Hypothalamus (tissue), 51 donors: ENCODE results near the gene FRMD4A.
"Not testable (repeated sequence)": the region's sequence is repeated elsewhere in the genome, so short reads cannot be mapped to it uniquely, and the experiment has no call there.

ENCODE experiments used
- DNase-seq, 51 donors: peaks; one replicate each; lab custom pipeline; 2025; lab: John Stamatoyannopoulos, UW

The FRMD4A gene

DNA sequence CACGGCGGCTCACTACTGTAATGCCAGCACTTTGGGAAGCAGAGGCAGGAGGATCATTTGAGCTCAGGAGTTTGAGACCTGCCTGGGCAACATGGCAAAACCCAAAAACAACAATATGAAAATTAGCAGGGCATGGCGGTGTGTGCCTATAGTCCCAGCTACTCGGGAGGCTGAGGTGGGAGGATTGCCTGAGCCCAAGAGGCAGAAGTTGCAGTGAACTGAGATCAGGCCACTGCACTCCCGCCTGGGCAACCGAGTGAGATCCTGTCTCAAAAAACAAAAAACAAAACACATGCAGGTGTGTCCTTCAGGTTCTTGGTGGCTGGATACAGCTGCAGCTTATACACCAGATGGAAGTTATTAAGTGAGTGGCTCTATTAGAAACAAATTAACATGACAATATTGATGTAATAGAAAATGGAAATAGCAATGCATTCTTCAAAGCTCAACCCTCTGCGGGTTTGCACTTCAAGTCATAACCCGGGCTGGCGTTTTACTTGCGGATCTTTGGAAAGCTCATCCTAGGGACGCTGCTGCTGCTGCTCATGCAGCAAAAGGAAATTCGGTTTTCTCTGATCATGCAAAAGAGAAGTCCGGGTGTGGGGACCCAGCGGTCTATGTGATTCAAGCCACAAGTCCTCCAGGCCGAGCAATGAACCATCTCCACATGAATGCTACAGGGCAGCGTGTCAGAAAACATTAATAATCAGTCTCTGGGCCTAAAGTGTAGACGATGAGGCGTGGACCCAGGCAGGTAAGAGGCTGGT is 462.0 kb downstream of the FRMD4A start:
- DNase-seq = no peak

DNA sequence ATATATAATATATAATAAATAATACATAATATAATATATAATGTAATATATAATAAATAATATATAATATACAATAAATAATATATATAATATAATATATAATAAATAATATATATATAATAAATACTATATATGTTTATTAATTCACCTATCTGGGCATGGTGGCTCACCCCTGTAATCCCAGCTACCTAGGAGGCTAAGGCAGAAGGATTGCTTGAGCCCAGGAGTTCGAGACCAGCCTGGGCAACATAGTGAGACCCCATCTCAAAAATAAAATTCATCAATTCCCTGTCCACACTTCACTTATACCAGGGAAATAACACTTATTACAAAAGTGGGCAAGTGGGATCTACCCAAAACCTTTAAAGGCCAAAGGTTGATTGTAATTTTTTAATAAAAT is 462.9 kb downstream of the FRMD4A start:
- DNase-seq = no peak

DNA sequence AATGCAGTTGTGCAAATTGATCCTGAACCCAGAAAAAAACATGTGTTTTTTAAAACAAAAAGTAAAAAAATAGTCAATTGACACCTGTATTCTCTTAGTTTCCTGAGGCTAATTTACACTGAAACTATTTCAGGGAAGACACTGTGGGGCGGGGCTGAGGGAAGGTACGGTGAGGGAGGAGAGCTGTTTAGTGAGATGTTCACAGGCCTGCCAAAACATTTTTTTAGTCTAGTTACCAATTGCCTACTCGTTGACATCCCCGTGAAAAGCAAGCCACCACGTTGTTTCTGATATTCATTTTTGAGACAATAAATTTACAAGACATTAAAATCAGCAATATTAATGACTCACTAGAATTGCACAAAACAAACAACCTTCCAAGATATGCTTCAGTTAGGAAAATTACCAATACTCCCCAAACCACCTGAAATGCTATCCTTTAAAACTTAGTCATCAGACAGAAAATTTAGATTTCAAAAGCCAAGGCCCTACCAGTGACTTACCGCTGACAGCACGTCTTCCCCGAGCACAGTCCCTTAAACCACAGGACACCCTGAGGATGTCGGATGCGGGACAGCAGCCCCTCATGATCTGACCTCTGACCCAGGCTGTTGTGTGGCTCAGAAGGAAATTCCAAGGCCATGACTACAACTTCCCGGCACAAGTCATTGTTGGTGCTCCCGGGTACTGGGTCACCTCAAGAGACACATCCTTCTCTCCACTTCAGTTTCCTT is 464.8 kb downstream of the FRMD4A start:
- no peak for DNase-seq

DNA sequence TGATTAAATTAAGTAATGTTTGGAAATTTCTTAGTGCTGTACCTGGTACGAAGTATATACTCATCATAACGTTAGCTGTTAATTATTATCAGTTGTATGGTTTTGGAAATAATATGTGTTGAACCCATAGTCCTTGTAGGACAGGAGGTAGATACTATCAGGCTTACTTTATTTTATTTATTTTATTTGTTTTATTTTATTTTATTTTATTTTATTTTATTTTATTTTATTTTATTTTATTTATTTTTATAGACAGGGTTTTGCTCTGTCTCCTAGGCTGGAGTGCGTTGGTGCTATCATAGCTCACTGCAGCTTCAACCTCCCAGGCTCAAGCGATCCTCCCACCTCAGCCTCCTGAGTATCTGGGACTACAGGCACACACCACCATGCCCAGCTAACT is 465.5 kb downstream of the FRMD4A start:
- not testable (repeated sequence) for DNase-seq

DNA sequence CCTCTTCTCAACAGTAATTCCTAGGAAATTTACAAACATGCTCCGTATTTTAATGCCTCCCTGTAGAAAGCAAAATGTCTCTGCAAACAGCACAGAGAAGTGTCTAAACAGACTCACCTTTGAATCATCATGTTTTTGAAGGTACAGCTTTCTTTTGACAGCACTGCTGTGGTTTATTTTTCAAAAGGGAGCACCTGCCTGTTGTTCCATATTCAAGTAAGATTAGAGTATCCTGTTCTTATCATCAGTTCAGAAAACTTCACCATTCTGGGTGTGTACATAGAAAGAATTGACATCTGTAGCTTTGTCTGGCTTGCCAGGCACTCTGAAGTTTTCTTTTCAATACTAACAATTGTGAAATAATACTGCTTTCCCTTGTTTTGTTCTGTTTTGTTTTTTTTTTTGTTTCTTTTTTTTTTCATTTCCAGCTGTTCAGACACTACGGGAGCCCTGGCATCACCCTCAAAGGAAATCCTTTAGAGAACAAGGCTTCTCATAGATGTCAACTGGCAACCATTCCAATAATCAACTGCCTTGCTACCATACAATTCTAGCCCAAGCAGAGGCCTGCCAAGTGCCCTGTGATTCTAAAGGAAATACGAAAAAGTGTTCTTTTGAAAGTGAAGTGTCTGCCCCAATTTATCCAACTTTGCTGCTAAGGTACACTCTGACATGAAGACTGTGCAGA is 468.0 kb downstream of the FRMD4A start:
- DNase-seq = peak in 2 of 51 donors; percentile 12 to 20

DNA sequence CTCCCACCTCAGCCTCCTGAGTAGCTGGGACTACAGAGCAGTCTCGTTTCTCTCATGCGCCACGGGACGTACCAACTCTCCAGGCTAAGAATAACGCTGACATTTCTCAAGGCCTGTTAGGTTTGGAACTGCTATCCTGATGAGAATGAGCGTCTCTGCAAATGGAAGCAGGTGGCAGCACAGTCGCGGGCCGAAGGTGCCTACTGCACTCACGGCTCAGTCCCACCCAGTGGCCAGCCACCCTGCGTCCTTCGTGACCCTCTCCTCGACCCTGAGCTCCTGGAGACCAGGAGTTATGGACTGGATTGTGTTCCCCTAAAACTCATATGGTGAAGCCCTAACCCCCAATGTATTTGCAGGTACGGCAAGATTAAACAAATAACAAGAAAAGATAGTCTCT is 469.8 kb downstream of the FRMD4A start:
- DNase-seq = no peak

DNA sequence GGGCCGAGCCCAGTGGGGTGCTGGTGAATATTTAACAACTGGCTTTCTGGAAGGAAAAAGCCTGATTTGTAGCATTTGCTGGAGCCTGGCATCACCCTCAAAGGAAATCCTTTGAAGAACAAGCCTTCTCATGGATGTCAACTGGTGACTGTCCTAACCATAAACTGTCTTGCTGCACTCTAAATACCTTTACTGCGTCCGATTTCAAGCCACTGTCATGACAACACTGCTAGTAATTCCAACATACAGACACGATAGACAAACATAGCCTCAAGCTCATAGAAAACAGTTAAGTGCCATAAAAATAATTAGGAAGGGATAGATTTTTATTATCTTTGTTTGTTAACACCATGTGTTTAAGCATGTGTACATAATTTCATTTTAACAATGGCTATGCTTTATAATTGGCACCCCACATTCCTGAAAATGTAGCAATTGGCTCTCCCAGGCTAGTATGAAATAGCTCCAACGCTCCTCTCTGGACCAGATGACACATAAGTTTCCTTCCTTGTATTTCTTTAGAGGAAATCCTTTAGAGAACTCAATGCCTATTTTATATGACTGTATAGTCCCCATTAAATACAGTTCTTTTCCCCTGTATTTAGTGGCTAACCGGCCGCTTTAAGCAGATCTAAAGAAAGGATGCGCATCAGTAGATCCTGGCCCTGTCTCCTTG is 470.6 kb downstream of the FRMD4A start:
- no peak for DNase-seq

DNA sequence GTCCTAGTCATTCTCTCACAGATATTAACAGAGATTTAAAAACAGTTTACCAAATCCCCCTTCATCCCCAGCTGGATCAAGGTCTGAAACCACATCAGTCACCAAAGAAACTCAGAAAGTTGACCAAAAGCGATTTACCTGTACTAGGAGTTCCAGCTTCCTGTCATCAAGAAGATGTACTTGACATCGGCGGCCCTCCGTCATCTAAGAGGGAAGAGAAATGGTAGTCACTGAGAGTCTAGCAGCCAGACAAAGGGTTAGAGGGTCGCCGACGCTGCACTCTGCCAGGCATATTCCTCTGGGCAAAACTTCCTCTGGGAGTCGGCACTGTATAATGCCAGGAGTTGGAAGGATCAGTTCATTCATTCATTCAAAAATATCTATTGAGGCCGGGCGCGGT is 472.0 kb downstream of the FRMD4A start:
- DNase-seq = no peak

DNA sequence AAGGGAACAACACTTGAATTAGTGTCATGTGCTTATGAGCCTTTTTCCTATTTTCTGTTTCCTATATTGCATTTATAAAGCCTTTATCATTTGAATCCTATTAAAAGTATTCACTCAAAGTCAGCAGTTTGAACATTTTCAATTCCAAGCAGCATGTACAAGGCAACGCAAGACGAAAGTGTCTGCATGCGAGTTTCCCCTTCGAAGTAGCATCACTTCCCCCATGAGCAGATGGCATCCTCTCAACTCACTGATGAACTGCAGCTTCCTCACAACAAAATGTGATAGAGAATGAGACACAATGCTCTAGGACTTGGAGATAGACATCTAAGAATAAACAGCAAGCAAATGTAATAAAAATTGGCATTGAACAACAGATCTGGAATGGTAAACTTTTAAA is 473.3 kb downstream of the FRMD4A start:
- peak in 2 of 51 donors; percentile 14 to 26 for DNase-seq

DNA sequence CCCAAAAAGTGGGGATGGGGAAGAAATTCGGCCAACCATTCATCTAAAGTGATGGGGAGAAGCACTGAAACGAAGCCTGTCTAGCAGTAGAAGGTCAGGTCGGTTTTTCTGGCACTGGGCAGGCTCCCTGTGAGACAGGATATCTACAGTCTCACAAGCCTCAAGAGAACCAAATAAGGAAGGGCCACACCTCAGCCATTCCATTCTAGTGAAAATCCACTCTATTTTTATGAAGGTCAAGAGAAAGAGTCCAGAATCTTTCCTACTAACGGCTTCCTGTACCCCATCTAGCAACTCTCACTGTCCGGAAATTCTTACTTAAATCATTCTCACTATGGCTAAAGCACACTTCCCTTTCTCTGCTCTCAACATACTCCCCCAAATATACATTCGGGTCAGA is 476.9 kb downstream of the FRMD4A start:
- DNase-seq = no peak

DNA sequence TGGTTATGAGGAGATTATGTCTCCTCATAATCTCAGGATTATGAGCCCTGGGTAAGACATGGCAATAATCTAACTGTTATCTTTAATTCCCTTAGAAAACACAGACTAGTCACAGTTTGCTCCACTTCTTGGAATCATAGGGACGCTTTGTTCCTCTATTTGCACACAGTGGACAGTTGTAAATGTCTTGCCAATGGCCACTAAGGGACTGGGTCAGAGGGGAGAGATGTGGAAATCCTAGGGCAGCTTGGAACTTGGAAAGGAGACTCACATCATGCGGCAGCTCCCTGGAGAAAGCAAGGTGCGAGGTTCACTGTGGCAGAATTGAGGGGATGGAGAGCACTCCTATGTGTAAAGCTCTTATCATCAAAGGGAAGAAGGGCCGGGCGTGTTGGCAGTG is 477.9 kb downstream of the FRMD4A start:
- DNase-seq = no peak

DNA sequence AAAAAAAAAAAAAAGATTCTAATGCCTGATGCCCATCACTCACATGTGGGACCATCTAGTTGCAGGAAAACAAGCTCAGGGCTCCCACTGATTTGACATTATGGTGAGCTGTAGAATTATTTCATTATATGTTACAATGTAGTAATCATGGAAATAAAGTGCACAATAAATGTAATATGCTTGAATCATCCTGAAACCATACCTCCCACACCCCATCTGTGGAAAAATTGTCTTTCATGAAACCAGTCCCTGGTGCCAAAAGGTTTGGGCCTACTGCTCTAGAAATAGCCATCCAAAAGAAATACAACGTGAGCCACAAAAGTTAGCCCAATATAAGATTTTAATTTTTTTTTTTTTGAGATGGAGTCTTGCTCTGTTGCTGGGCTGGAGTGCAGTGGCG is 478.8 kb downstream of the FRMD4A start:
- DNase-seq = no peak

DNA sequence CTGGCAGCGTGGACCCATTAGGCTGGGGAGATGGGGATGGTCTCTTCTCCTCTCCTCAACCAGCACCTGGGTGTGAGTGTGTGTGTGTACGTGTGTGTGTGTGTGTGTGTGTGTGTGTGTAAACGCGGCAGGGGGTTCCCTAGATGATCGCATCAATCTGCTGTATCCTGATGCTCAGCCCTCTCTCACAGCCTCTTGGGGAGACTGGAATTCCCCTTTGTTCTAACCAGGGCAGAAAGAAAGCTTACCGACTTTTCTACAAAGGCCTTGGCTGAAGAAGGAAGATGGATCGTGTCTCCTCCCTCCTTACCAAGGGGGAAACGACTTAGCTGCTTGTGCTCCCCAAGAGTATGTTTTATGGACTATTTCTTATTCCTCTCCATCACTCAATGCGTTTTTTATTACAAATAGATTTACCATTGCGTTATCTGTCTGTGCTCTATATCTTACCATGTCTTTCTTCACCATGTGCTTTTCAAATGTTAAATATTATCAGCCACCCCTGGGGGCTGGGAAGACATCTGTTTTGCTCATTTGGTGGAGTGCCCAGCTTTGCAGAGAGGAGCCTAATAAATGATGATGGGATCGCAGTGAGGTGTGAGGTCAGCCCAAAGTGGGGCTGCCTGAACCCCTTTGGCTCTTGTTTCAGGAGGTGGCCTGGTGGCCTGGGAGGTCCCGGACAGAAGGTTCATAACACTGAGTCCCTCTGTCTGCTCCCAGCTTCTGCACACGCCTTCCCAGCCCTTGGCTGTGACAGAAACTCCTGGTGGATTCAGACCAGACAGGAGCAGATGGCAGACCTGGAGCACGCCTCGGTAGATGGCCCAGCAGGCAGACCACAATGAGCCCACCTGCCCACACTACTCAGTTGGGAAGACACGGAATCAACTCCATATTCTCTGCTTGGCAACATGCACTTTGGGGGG is 481.9 kb downstream of the FRMD4A start:
- no peak for DNase-seq

DNA sequence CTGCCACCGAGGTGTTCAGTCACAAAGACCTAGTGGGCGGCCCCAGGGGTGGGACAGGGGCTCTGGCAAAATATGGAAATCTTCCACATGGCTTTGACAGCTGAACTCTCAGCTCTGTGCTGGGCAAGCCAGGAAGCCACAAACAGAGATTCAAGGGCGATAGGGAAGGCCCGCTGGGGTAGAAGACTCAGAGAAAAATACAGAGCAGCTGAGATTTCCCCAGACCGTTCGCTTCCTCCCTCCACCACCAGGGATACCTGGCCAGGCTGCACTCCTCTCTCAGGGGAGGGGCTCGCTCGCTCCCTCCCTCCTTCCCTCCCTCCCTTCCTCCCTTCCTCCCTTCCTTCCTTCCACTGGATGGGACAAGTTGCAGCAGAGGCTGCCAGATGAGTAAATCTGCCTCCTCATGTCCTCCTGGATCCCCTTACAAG is 483.5 kb downstream of the FRMD4A start:
- no peak for DNase-seq

DNA sequence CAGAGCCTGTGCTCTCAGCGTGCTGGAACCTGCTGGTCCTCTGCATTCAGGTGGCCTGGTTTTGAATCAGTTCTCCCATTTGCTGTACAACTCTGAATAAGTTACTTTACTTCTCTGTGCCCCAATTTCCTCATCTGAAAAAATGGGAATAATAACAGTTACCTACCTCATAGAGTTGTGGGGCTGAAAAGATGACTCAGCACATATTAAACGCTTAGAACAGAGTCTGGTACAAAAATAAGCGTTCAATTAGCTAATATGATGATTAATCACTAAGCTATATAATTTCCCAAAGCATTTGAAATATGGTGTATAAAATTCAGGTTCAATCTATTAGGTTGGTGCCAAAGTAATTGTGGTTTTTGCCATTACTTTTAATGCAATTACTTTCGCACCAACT is 484.8 kb downstream of the FRMD4A start:
- no peak for DNase-seq

DNA sequence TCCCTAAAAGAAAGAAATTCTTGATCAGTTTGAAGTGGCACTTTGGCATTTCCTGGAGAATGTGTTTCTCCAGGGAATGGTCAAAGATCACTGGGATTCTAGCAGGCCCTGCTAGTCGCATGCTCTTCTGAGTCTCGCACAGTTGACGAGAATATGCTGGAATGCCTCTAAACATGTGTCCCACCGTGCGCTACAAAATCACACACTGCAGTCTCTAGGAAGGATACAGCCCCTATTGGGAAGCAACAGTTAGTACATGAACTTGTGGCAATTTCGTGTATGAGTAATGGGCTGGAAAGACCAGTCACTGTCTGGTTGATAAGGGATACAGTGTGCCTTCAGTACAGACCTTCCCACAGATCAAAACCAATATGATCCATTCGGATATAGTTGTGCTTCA is 486.1 kb downstream of the FRMD4A start:
- no peak for DNase-seq

DNA sequence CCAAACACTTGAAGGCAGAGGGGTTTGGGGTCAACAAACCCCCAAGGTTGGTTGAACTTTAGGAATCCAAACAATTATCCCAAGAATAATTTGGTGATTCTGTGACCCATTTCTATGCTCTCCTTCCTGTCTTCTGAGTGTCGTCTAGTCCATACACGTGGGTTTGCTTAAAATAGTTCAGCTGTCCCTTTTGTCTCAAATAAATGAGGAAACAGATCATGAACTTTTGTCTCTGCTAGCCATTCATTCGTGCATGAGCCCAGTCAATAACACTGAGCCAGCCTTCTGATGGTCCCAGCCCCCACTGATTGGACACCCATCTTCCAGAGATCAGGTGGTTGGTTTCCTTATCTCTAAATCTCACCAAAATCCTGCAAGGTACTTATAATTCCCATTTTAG is 488.6 kb downstream of the FRMD4A start:
- DNase-seq = no peak

DNA sequence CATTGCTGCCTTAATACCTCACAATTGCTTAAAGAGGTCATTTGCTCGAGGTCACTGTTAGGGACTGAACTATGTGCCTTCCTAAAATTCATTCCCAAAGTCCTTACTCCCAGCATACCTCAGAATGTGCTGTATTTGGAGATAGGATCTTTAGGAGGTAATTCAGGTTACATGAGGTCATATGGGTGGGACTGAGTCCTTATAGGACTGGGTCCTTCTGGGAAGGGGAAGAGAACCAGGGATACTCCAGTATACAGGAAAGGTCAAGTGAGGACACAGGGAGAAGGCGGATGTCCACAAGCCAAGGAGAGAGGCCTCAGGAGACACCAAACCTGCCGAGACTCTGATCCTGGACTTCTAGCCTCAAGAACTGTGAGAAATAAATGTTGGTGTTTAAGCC is 490.7 kb downstream of the FRMD4A start:
- DNase-seq = no peak

DNA sequence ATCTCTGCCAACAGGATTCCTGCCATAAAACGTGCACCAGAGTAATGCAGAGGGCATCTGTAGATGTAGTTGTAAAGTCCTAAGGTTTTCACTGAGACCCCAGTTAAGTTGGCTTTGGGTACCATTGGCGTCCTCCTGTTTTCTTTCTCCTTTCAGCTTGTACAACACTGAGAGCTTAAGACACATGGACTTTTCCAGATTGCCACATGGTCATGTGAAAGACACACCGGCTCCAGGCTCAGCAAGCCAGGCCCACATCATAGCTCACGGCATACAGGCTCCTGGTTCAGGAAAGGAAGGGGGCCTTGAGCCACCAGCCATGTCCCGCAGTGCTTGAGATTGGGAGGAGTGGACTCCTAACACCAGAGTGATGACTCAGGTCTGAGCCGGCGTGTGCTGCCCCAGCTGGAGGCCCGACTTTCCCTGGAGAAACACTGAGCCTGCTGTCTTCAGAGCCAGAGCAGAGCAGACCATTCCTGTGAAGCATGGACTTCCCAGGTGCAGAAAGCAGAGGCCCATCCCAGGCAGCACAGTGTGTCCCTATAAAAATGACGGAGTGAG is 491.2 kb downstream of the FRMD4A start:
- DNase-seq = no peak

DNA sequence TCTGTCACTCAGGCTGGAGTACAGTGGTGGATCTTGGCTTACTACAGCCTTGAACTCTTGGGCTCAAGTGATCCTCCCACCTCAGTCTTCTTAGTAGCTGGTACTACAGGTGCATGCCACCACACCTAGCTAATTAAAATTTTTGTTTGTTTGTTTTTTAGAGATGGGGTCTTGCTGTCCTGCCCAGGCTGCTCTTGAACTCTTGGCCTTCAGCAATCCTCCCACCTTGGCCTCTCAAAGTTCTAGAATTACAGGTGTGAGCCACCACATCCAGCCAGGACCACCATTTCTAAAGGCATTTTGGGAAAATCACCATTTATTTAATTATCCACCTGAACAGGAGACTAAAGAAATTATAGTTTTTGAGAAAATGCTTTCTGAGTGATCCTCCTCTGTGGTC is 491.7 kb downstream of the FRMD4A start:
- DNase-seq = no peak
